H1 (cell line): ENCODE results near the gene C12orf76. TPM values are rescaled to one million over a fixed set of nuclear protein-coding genes. Genes with fewer than 3 reads are reported as not detected.
"Not testable (repeated sequence)": the region's sequence is repeated elsewhere in the genome, so short reads cannot be mapped to it uniquely, and the experiment has no call there.

Experiments used
- CTCF ChIA-PET: fragments of 300-600 bp; sonication (Branson Sonifier 250); formaldehyde crosslinking; loops from one replicate; lab custom pipeline; 2021; ENCODE audit not compliant: partially characterized antibody; lab: Charles Lee
- POLR2A ChIA-PET: fragments of 300-600 bp; sonication (Branson Sonifier 250); formaldehyde crosslinking; loops from one replicate; lab custom pipeline; 2021; ENCODE audit warnings: inconsistent platforms; ENCODE audit not compliant: partially characterized antibody; lab: Charles Lee
- DNase-seq, 2 experiments: peaks; one replicate each; pipeline versions ENCODE4 v3.0.0 to v3.0.0-alpha.2; 2010 to 2022; ENCODE audit warnings: low spot score in 2 of 2, low read depth in 1 of 2, mixed read lengths in 1 of 2
- FAIRE-seq: peaks from 2 replicates; lab custom pipeline; 2011; peaks lifted over from hg19 to GRCh38; lab: Jason Lieb, UNC
- H2AFZ ChIP-seq: 2 replicates; pipeline ENCODE4 v1.8.1; 2012; ENCODE audit warnings: low read length, inconsistent platforms
- H2AK5ac ChIP-seq: 2 replicates; pipeline ENCODE4 v1.6.1; 2013; ENCODE audit warnings: low read depth, low read length
- H2BK120ac ChIP-seq: replicated peaks from 2 replicates; pipeline ENCODE3; 2013; ENCODE audit warnings: low read depth, low read length, inconsistent platforms
- H2BK12ac ChIP-seq: 2 replicates; pipeline ENCODE4 v1.6.1; 2013; ENCODE audit warnings: low read depth, low read length
- H2BK15ac ChIP-seq: 2 replicates; pipeline ENCODE4 v1.6.1; 2013; ENCODE audit warnings: low read length
- H2BK20ac ChIP-seq: 2 replicates; pipeline ENCODE4 v1.6.1; 2013; ENCODE audit warnings: low read length
- H2BK5ac ChIP-seq: 2 replicates; pipeline ENCODE4 v1.6.1; 2013; ENCODE audit warnings: low read depth, low read length
- H3K14ac ChIP-seq: 2 replicates; pipeline ENCODE4 v1.6.1; 2013; ENCODE audit warnings: inconsistent platforms; ENCODE audit not compliant: insufficient read length
- H3K18ac ChIP-seq: 2 replicates; pipeline ENCODE4 v1.6.1; 2013; ENCODE audit warnings: low read length; ENCODE audit errors: extremely low read depth
- H3K23ac ChIP-seq: 2 replicates; pipeline ENCODE4 v1.6.1; 2013; ENCODE audit warnings: inconsistent platforms; ENCODE audit not compliant: insufficient read length
- H3K23me2 ChIP-seq: 2 replicates; pipeline ENCODE4 v1.6.1; 2013; ENCODE audit warnings: low read depth, low read length
- H3K27ac ChIP-seq: 2 replicates; pipeline ENCODE4 v1.6.1; 2011; ENCODE audit warnings: low read depth, low read length, inconsistent platforms
- H3K27me3 ChIP-seq, 4 experiments: replicated peaks in 1 of 4; 1 replicate in 1 of 4; 2 replicates in 3 of 4; pipeline versions ENCODE4 v1.6.1 to v1.8.1; 2011 to 2013; ENCODE audit warnings: low read length in 3 of 4, mild to moderate bottlenecking in 3 of 4, inconsistent platforms in 2 of 4, mixed read lengths in 2 of 4, moderate library complexity in 1 of 4; ENCODE audit not compliant: control insufficient read depth in 3 of 4, insufficient read depth in 3 of 4; ENCODE audit errors: extremely low read depth in 1 of 4
- H3K36me3 ChIP-seq, 4 experiments: 2 replicates each; pipeline versions ENCODE4 v1.6.1 to v1.8.1; 2011 to 2013; ENCODE audit warnings: mild to moderate bottlenecking in 4 of 4, low read length in 3 of 4, moderate library complexity in 2 of 4, control low read depth in 1 of 4, inconsistent platforms in 1 of 4; ENCODE audit not compliant: insufficient read depth in 4 of 4, control insufficient read depth in 2 of 4
- H3K4ac ChIP-seq: replicated peaks from 2 replicates; pipeline ENCODE3; 2013; ENCODE audit warnings: low read length, low read depth, mixed read lengths, inconsistent platforms; ENCODE audit not compliant: insufficient read length
- H3K4me1 ChIP-seq, 4 experiments: replicated peaks in 1 of 4; 1 replicate in 1 of 4; 2 replicates in 3 of 4; pipeline versions ENCODE4 v1.6.1 to v1.8.1; 2011 to 2013; ENCODE audit warnings: low read length in 3 of 4, inconsistent platforms in 2 of 4, mixed read lengths in 1 of 4; ENCODE audit not compliant: insufficient read depth in 4 of 4, control insufficient read depth in 3 of 4
- H3K4me2 ChIP-seq, 2 experiments: 2 replicates each; pipeline versions ENCODE4 v1.6.1 to v1.8.1; 2011 to 2013; ENCODE audit warnings: low read depth in 2 of 2, low read length in 2 of 2, control low read depth in 1 of 2, inconsistent platforms in 1 of 2, mild to moderate bottlenecking in 1 of 2; ENCODE audit not compliant: insufficient read depth in 1 of 2
- H3K4me3 ChIP-seq, 4 experiments: fragments of 200-600, 300-600 bp in 1 of 4; sonication (generic), shearing (Covaris generic), sonication (Bioruptor Twin) in 1 of 4; 2 replicates each; pipeline versions ENCODE4 v1.5.1 to v1.8.1; 2011 to 2016; ENCODE audit warnings: low read length in 4 of 4, low read depth in 3 of 4, control low read depth in 2 of 4, inconsistent platforms in 2 of 4, mild to moderate bottlenecking in 2 of 4, mixed read lengths in 1 of 4, moderate library complexity in 1 of 4; ENCODE audit not compliant: insufficient read depth in 2 of 4; ENCODE audit errors: extremely low read depth in 1 of 4
- H3K56ac ChIP-seq: replicated peaks from 2 replicates; pipeline ENCODE3; 2013; ENCODE audit warnings: low read depth, mild to moderate bottlenecking, mixed read lengths, low read length, inconsistent platforms; ENCODE audit not compliant: insufficient read length
- H3K79me1 ChIP-seq: 2 replicates; pipeline ENCODE4 v1.6.1; 2013; ENCODE audit warnings: low read depth, low read length, control low read depth
- H3K79me2 ChIP-seq, 2 experiments: 2 replicates each; pipeline versions ENCODE4 v1.6.1 to v1.8.1; 2012 to 2013; ENCODE audit warnings: low read length in 2 of 2, mild to moderate bottlenecking in 2 of 2, inconsistent platforms in 1 of 2; ENCODE audit not compliant: insufficient read depth in 2 of 2, control insufficient read depth in 1 of 2
- H3K9ac ChIP-seq, 4 experiments: replicated peaks in 1 of 4; 1 replicate in 1 of 4; 2 replicates in 3 of 4; pipeline versions ENCODE4 v1.6.1 to v1.8.1; 2011 to 2013; ENCODE audit warnings: low read depth in 3 of 4, low read length in 3 of 4, control low read depth in 2 of 4, mild to moderate bottlenecking in 2 of 4, moderate library complexity in 2 of 4, inconsistent platforms in 1 of 4; ENCODE audit errors: extremely low read depth in 1 of 4
- H3K9me3 ChIP-seq, 2 experiments: 2 replicates each; pipeline versions ENCODE4 v1.6.1 to v1.8.1; 2012 to 2013; ENCODE audit warnings: mild to moderate bottlenecking in 2 of 2, moderate library complexity in 2 of 2, control low read depth in 1 of 2, inconsistent platforms in 1 of 2, low read depth in 1 of 2, low read length in 1 of 2, mixed read lengths in 1 of 2; ENCODE audit not compliant: insufficient read depth in 2 of 2
- H4K20me1 ChIP-seq, 2 experiments: replicated peaks in 1 of 2; 2 replicates each; pipeline versions ENCODE3 to v1.8.1; 2011 to 2013; ENCODE audit warnings: inconsistent platforms in 2 of 2, low read length in 2 of 2, mild to moderate bottlenecking in 1 of 2; ENCODE audit not compliant: insufficient read depth in 2 of 2, control insufficient read depth in 1 of 2
- H4K5ac ChIP-seq: 2 replicates; pipeline ENCODE4 v1.6.1; 2013; ENCODE audit warnings: low read length, low read depth, mixed read lengths, inconsistent platforms; ENCODE audit not compliant: insufficient read length
- H4K8ac ChIP-seq: 2 replicates; pipeline ENCODE4 v1.8.0; 2013; ENCODE audit warnings: mild to moderate bottlenecking, moderate library complexity, low read length, inconsistent platforms; ENCODE audit not compliant: insufficient read depth; ENCODE audit errors: extremely low read depth
- H4K91ac ChIP-seq: replicated peaks from 2 replicates; pipeline ENCODE3; 2013; ENCODE audit warnings: low read length, mixed read lengths, inconsistent platforms; ENCODE audit not compliant: insufficient read length
- ASH2L ChIP-seq: fragments of 200-600, 300-600 bp; sonication (generic); IDR thresholded peaks from one replicate; pipeline ENCODE4 v1.7.1; 2017; ENCODE audit warnings: low read length
- CEBPB ChIP-seq: IDR thresholded peaks from 2 replicates; pipeline ENCODE4 v1.6.1; 2012; ENCODE audit warnings: low read depth, low read length
- FOSL1 ChIP-seq: IDR thresholded peaks from 2 replicates; pipeline ENCODE4 v1.6.1; 2011; ENCODE audit warnings: mild to moderate bottlenecking, low read depth, low read length, moderate library complexity; ENCODE audit not compliant: insufficient read depth
- HDAC2 ChIP-seq, 2 experiments: fragments of 300-600 bp in 1 of 2; sonication (generic) in 1 of 2; IDR thresholded peaks; 2 replicates each; pipeline ENCODE4 v1.6.1; 2011 to 2012; ENCODE audit warnings: low read depth in 2 of 2, low read length in 2 of 2, mild to moderate bottlenecking in 2 of 2, moderate library complexity in 2 of 2, borderline replicate concordance in 1 of 2, inconsistent platforms in 1 of 2
- JUN ChIP-seq: IDR thresholded peaks from 2 replicates; pipeline ENCODE4 v1.6.1; 2011; ENCODE audit warnings: low read depth, mild to moderate bottlenecking, improper control_type of control experiment, low read length
- POLR2AphosphoS5 ChIP-seq: IDR thresholded peaks from 2 replicates; pipeline ENCODE4 v1.6.1; 2011; ENCODE audit warnings: low read depth, low read length
- SIRT6 ChIP-seq: IDR thresholded peaks from one replicate; pipeline ENCODE4 v1.7.1; 2012; ENCODE audit warnings: low read length, inconsistent platforms
- WGBS, 2 experiments: shearing (Covaris generic) in 1 of 2; methylation state at CpG; one replicate each; pipeline versions ENCODE4 v1.1.6 to v1.1.7; 2013 to 2015; ENCODE audit warnings: low lambda C conversion rate in 2 of 2, mixed read lengths in 2 of 2, inconsistent platforms in 1 of 2, low coverage in 1 of 2, missing lambda C conversion rate in 1 of 2; ENCODE audit not compliant: insufficient replicate concordance in 2 of 2, insufficient coverage in 1 of 2, insufficient read length in 1 of 2; ENCODE audit errors: extremely low coverage in 1 of 2, missing lambda C conversion rate in 1 of 2; 5-methylcytosine and 5-hydroxymethylcytosine counted together
- polyA plus RNA-seq, 7 experiments: library from polyadenylated mRNA; depleted of rRNA in 3 of 7; stranded (reverse) in 5 of 7; unstranded in 2 of 7; fragments of >200 nt in 5 of 7; fragments of 200-250 nt in 2 of 7; gene quantifications; 1 replicate in 5 of 7; 2 replicates in 1 of 7; 4 replicates in 1 of 7; pipeline versions ENCODE4 v1.2.1 to v1.2.3, GENCODE V29; 2011 to 2013; ENCODE audit warnings: missing spikeins in 2 of 7, mixed read lengths in 2 of 7
- total RNA-seq: library from RNA; stranded (reverse); fragmentation: NEBNext Ultra II Directional; extraction: Animal tissue kit (Norgen Biotek cat#: 25700); gene quantifications from 2 replicates; pipeline ENCODE4 v1.2.1, GENCODE V29; 2021

The C12orf76 gene
- total and polyA plus RNA-seq, 2 of the 8 experiments (the other 6 are each of a cell fraction or from before 2014, with no cell fraction given): 14.4 to 18.6 TPM

DNA sequence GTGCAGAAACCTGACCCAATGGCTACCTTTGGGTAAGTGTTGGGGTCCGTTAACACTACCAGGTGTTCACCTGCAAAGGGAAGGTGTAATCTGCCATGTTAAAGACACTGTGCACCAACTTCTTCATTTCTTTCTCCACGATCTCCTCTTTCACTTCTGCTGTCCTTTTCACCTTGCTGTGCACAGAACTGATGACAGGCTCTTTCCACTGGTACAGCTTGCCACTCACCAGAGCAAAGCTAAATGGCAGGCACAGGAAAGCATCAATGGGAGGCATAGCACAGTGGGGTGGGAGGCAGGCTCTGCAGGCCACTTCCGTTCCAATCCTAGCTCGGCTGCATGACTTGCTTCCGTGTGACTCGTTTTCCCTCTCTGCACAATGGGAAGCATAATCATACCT, 2.6 kb upstream of the C12orf76 start (continued):
- TF ChIP-seq CEBPB (no peak), FOSL1 (no peak), POLR2AphosphoS5 (no peak), JUN (no peak), SIRT6 (no peak), HDAC2 (IDR thresholded peaks at IDR 0.05; ENCODE audit: borderline replicate concordance in 1 of 2, low read depth in 2 of 2, low read length in 2 of 2) (no peak), ASH2L (no peak)

DNA sequence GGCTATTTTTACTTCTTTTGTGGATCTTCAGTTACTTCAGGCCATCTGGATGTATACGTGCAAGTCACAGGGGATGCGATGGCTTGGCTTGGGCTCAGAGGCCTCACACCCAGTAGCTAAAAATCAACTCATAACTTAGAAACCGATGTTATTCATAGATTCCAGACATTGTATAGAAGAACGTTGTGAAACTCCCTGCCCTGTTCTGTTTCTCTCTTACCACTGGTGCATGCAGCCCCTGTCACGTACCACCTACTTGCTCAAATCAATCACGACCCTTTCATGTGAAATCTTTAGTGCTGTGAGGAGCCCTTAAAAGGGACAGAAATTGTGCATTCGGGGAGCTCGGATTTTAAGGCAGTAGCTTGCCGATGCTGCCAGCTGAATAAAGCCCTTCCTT, 1.3 kb upstream of the C12orf76 start:
- H3K14ac ChIP-seq, H4K8ac ChIP-seq, H2AK5ac ChIP-seq, H2BK15ac ChIP-seq, H3K56ac ChIP-seq, H2AFZ ChIP-seq, H4K91ac ChIP-seq, H4K5ac ChIP-seq, H4K20me1 ChIP-seq, DNase-seq, H3K27ac ChIP-seq, H3K9me3 ChIP-seq, H3K23me2 ChIP-seq, H3K23ac ChIP-seq, H2BK20ac ChIP-seq, POLR2A ChIA-PET, H2BK12ac ChIP-seq, H2BK120ac ChIP-seq, H3K9ac ChIP-seq, H3K18ac ChIP-seq, H3K4me3 ChIP-seq, H3K27me3 ChIP-seq, FAIRE-seq, H3K36me3 ChIP-seq, CTCF ChIA-PET, H3K4ac ChIP-seq, H3K79me1 ChIP-seq, H2BK5ac ChIP-seq, H3K4me2 ChIP-seq, H3K4me1 ChIP-seq: not testable (repeated sequence)
- 96% methylated on average over 9 of the region's 9 CpGs; no CpG with 5 or more reads in 1 of the 2 experiments for WGBS, 2 experiments
- H3K79me2 ChIP-seq: peaks cover 0 to 12% of the 10 kb centered on the region in 2 experiments; a peak in 2 of 4 replicates
